ENCODE data around the gene LAMC3. TPM values are rescaled to one million over a fixed set of nuclear protein-coding genes. Genes with fewer than 3 reads are reported as not detected.
A peak's percentile ranks its signal among the peaks of the same experiment; 100 is the strongest.

LAMC3 gene
- total and polyA plus RNA-seq, 2 experiments from 2014 or later: not detected

DNA sequence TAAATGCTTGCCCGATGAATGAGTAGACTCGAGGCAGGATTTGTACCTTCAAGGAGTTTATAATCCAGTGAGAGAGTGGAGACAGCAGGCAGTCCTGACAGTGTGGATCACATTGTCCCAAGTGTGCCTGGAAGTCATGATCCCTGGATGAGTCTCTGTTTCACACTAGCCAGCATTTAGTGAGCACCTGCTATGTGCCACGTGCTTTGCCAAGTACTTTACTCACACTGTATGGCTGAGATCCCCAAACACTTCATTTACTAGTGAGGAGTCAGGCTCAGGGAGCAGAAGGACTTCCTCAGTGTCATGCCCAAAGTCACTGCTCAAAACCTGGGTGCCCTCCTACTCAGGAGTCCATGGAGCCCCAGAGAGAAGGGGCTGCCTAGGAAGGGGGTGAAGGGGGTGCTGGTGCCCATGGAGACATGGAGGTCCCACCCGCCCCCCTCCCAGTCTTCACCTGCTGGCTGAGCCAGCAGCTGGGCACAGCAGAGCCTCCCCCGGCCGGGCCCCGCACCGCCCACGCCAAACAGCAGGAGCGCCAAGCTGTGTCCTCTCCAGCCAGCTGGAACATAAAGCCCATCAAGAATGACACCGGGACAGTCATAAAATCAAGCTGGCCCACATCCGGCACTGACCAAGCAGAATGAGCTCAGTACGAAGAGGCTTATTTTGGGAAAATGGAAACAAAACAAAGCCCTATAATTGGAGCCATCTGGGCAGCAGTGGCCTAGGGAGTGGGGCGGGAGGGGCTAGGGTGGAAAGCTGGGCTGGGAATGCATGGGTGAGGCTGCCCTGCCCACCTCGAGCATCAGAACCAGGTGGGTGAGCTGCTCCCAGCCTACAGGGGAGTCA lies 10.6 kb downstream of the LAMC3 start:
- peak overlapping the region; percentile 44 for H3K27ac ChIP-seq

DNA sequence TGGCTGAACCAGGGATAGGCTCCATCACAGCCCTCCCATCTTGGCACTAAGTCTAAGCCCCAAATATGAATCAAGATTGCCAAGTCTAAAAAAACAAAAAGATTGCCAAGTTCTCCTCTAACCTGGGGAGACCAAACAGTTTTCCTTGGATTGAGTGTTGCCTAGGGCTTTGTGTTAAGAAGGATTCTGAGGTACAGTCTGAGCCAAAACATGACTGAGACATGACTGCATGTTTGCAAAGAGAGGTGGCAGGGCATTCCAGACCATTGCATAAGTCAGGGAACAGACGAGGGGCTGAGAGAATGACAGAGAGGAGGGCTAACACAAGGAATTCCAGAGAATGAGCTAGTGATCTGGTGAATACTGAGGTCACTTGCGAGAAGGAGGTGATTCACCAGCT lies 11.4 kb downstream of the LAMC3 start:
- no peak for TF ChIP-seq EZH2phosphoT487 (IDR thresholded peaks at IDR 0.05; ENCODE audit: insufficient read depth, low read depth)
- no peak for TF ChIP-seq EZH2 (IDR thresholded peaks at IDR 0.05; ENCODE audit: insufficient read depth, poor library complexity, severe bottlenecking)
- peaks cover 22% of the 10 kb centered on the region for H3F3A ChIP-seq (ENCODE audit: insufficient read depth)
- H3K79me2 ChIP-seq (ENCODE audit: insufficient read depth): no peaks in the 10 kb centered on the region
- no peaks in the 10 kb centered on the region for H3K36me3 ChIP-seq (ENCODE audit: low read depth)
- in situ Hi-C loops (cut with MboI): no loop called here
- H4K20me1 ChIP-seq (ENCODE audit: insufficient read depth): no peaks in the 10 kb centered on the region
- H3K9ac ChIP-seq: no peak overlapping the region
- no peaks in the 10 kb centered on the region for H3K9me2 ChIP-seq (ENCODE audit: insufficient read depth)
- H3K4me2 ChIP-seq (ENCODE audit: unreplicated experiment): no peak overlapping the region
- no peak overlapping the region; the same call in 1 of the 2 replicates for H2AFZ ChIP-seq
- H3K4me1 ChIP-seq (ENCODE audit: insufficient read depth): no peaks in the 10 kb centered on the region
- H3K4me3 ChIP-seq: no peak overlapping the region
- H3K27me3 ChIP-seq (replicated peaks; ENCODE audit: insufficient read depth): peaks cover 24% of the 10 kb centered on the region
- peak; percentile 90 for DNase-seq
- no peaks in the 10 kb centered on the region for H3K9me3 ChIP-seq (ENCODE audit: low read depth)
- H3K27ac ChIP-seq: peak overlapping the region; percentile 44
- 0 to 2% methylated on average over 2 of the region's 2 CpGs for WGBS, 2 experiments (ENCODE audit: low coverage in 1 of 2, low lambda C conversion rate in 2 of 2, missing lambda C conversion rate in 2 of 2)

More for the DNA sequence above, 10.6 kb downstream of the LAMC3 start:
- Histone ChIP-seq H4K20me1 (ENCODE audit: insufficient read depth) (no peaks in the 10 kb centered on the region), H3K27me3 (replicated peaks; ENCODE audit: insufficient read depth) (peaks cover 26% of the 10 kb centered on the region), H3K9ac (no peak overlapping the region), H3K4me2 (ENCODE audit: unreplicated experiment) (no peak overlapping the region), H3K36me3 (ENCODE audit: low read depth) (no peaks in the 10 kb centered on the region), H3K4me3 (no peak overlapping the region), H3K79me2 (ENCODE audit: insufficient read depth) (no peaks in the 10 kb centered on the region), H3K9me3 (ENCODE audit: low read depth) (no peaks in the 10 kb centered on the region), H3K4me1 (ENCODE audit: insufficient read depth) (no peaks in the 10 kb centered on the region), H2AFZ (no peak overlapping the region), H3K9me2 (ENCODE audit: insufficient read depth) (no peaks in the 10 kb centered on the region), H3F3A (ENCODE audit: insufficient read depth) (peaks cover 22% of the 10 kb centered on the region)
- peak; percentile 51 for DNase-seq
- in situ Hi-C loops (cut with MboI): no loop called here
- WGBS, 2 experiments (ENCODE audit: low coverage in 1 of 2, low lambda C conversion rate in 2 of 2, missing lambda C conversion rate in 2 of 2): 3 to 7% methylated on average over 15 of the region's 15 CpGs
- TF ChIP-seq EZH2phosphoT487 (IDR thresholded peaks at IDR 0.05; ENCODE audit: insufficient read depth, low read depth) (no peak), EZH2 (IDR thresholded peaks at IDR 0.05; ENCODE audit: insufficient read depth, poor library complexity, severe bottlenecking) (no peak)

DNA sequence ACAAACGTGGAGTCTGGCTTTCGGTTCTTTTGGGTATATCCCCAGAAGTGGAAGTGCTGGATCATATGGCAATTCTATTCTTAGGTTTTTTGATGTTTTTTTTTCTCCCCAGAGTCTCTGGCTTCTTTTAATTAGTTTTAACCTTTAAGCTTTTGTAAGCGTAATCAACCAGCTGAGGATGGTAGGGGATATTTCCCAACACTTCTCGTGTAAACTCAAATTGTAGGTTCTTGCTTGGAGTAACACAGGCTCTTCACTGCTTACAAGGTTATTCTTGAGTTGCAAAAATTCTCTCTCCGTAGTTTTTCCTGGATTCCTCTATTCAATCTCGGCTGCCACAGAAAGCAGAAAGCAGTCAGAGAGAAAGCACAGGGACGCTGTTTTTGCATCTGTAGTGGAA lies 11.9 kb downstream of the LAMC3 start:
- H3K79me2 ChIP-seq (ENCODE audit: insufficient read depth): no peaks in the 10 kb centered on the region

GRCh38 chr9:131021785-131022184 lies 12.8 kb downstream of the LAMC3 start:
- no peak overlapping the region for H3K9ac ChIP-seq
- in situ Hi-C loops (cut with MboI): no loop called here
- H3F3A ChIP-seq (ENCODE audit: insufficient read depth): peaks cover 22% of the 10 kb centered on the region
- 75 to 82% methylated on average over 7 of the region's 7 CpGs for WGBS, 2 experiments (ENCODE audit: low coverage in 1 of 2, low lambda C conversion rate in 2 of 2, missing lambda C conversion rate in 2 of 2)
- TF ChIP-seq EZH2 (IDR thresholded peaks at IDR 0.05; ENCODE audit: insufficient read depth, poor library complexity, severe bottlenecking): no peak
- no peak for TF ChIP-seq EZH2phosphoT487 (IDR thresholded peaks at IDR 0.05; ENCODE audit: insufficient read depth, low read depth)
- H4K20me1 ChIP-seq (ENCODE audit: insufficient read depth): no peaks in the 10 kb centered on the region
- H3K9me2 ChIP-seq (ENCODE audit: insufficient read depth): no peaks in the 10 kb centered on the region
- no peaks in the 10 kb centered on the region for H3K79me2 ChIP-seq (ENCODE audit: insufficient read depth)
- no peak overlapping the region for H3K4me3 ChIP-seq
- no peak overlapping the region for H2AFZ ChIP-seq
- no peaks in the 10 kb centered on the region for H3K9me3 ChIP-seq (ENCODE audit: low read depth)
- no peak overlapping the region for H3K4me2 ChIP-seq (ENCODE audit: unreplicated experiment)
- no peak overlapping the region for H3K27ac ChIP-seq
- H3K36me3 ChIP-seq (ENCODE audit: low read depth): no peaks in the 10 kb centered on the region
- no peak for DNase-seq
- H3K27me3 ChIP-seq (replicated peaks; ENCODE audit: insufficient read depth): peaks cover 10% of the 10 kb centered on the region
- no peaks in the 10 kb centered on the region for H3K4me1 ChIP-seq (ENCODE audit: insufficient read depth)

More for the DNA sequence above, 11.9 kb downstream of the LAMC3 start:
- Histone ChIP-seq H3K4me2 (ENCODE audit: unreplicated experiment) (no peak overlapping the region), H3K9me3 (ENCODE audit: low read depth) (no peaks in the 10 kb centered on the region), H3K36me3 (ENCODE audit: low read depth) (no peaks in the 10 kb centered on the region), H3K9ac (0 out of 2 replicates have a peak overlapping the region, but pooled peaks have one; percentile 6), H3K9me2 (ENCODE audit: insufficient read depth) (no peaks in the 10 kb centered on the region), H3K27ac (peak overlapping the region; percentile 32), H3K4me1 (ENCODE audit: insufficient read depth) (no peaks in the 10 kb centered on the region), H4K20me1 (ENCODE audit: insufficient read depth) (no peaks in the 10 kb centered on the region), H3K4me3 (no peak overlapping the region), H2AFZ (peak overlapping the region; percentile 8; the same call in 1 of the 2 replicates), H3F3A (ENCODE audit: insufficient read depth) (peaks cover 22% of the 10 kb centered on the region), H3K27me3 (replicated peaks; ENCODE audit: insufficient read depth) (peaks cover 19% of the 10 kb centered on the region)
- in situ Hi-C loops (cut with MboI): no loop called here
- peak; percentile 43 for DNase-seq
- WGBS, 2 experiments (ENCODE audit: low coverage in 1 of 2, low lambda C conversion rate in 2 of 2, missing lambda C conversion rate in 2 of 2): 4 to 6% methylated on average over 7 of the region's 7 CpGs
- no peak for TF ChIP-seq EZH2phosphoT487 (IDR thresholded peaks at IDR 0.05; ENCODE audit: insufficient read depth, low read depth)
- TF ChIP-seq EZH2 (IDR thresholded peaks at IDR 0.05; ENCODE audit: insufficient read depth, poor library complexity, severe bottlenecking): no peak
